K562 (cell line): ENCODE results near the gene MED17. TPM values are rescaled to one million over a fixed set of nuclear protein-coding genes. Genes with fewer than 3 reads are reported as not detected.

ENCODE experiments used
- ATAC-seq: fragments of 200-7000 bp; cut with Tn5 transposase; 3 replicates; pipeline ENCODE4 v1.9.1; 2020; ENCODE audit warnings: moderate library complexity
- BruUV-seq: library from RNA; stranded (reverse); fragments of 400-500 nt; replicated peaks from 2 replicates; lab custom pipeline; 2021; lab: Mats Ljungman, UMichigan
- CTCF ChIA-PET: fragments of 300-600 bp; formaldehyde crosslinking; extraction: SDS; loops from one replicate; lab custom pipeline; 2021; ENCODE audit warnings: low intra/inter-chr PET ratio; lab: Yijun Ruan, JAX
- POLR2A ChIA-PET: fragments of 300-600, 350-650 bp; sonication (Branson Sonifier 250); formaldehyde crosslinking; extraction: SDS; loops from one replicate; lab custom pipeline; 2021; ENCODE audit warnings: antibody characterized with exemption, inconsistent platforms; lab: Yijun Ruan, JAX
- DNase-seq, 4 experiments: peaks; one replicate each; pipeline versions ENCODE4 v3.0.0 to v3.0.0-alpha.2; 2011 to 2018; ENCODE audit warnings: low spot score in 3 of 4, mixed read lengths in 3 of 4; ENCODE audit errors: extremely low read depth in 1 of 4
- FAIRE-seq: peaks from 2 replicates; lab custom pipeline; 2011; peaks lifted over from hg19 to GRCh38; lab: Jason Lieb, UNC
- H2AFZ ChIP-seq: 2 replicates; pipeline ENCODE4 v1.6.0; 2011; ENCODE audit warnings: low read depth, low read length, control low read depth, inconsistent platforms
- H3K27ac ChIP-seq: fragments of 200-600 bp; 3 replicates; pipeline ENCODE4 v1.8.0; 2011; ENCODE audit warnings: low read depth, mild to moderate bottlenecking, control low read depth, inconsistent platforms, low read length, moderate library complexity, mixed read lengths; ENCODE audit errors: extremely low read depth
- H3K27me3 ChIP-seq, 2 experiments: fragments of 300-600 bp in 1 of 2; 2 replicates in 1 of 2; 3 replicates in 1 of 2; pipeline versions ENCODE4 v1.6.0 to v1.8.0; 2011; ENCODE audit warnings: inconsistent platforms in 2 of 2, low read length in 2 of 2, mild to moderate bottlenecking in 1 of 2, mixed read lengths in 1 of 2, moderate library complexity in 1 of 2; ENCODE audit not compliant: control insufficient read depth in 2 of 2, insufficient read depth in 2 of 2
- H3K36me3 ChIP-seq: fragments of 300-600 bp; 3 replicates; pipeline ENCODE4 v1.8.0; 2011; ENCODE audit warnings: mild to moderate bottlenecking, low read length, inconsistent platforms; ENCODE audit not compliant: control insufficient read depth, insufficient read depth
- H3K4me1 ChIP-seq, 2 experiments: fragments of 200-600 bp in 1 of 2; replicated peaks in 1 of 2; 2 replicates in 1 of 2; 3 replicates in 1 of 2; pipeline versions ENCODE4 v1.5.1 to v1.8.0; 2011; ENCODE audit warnings: inconsistent platforms in 2 of 2, low read length in 2 of 2, mild to moderate bottlenecking in 1 of 2, mixed read lengths in 1 of 2, moderate library complexity in 1 of 2; ENCODE audit not compliant: control insufficient read depth in 2 of 2, insufficient read depth in 2 of 2
- H3K4me2 ChIP-seq: 2 replicates; pipeline ENCODE4 v1.6.1; 2011; ENCODE audit warnings: low read length, control low read depth, inconsistent platforms, mixed read lengths; ENCODE audit not compliant: insufficient read depth
- H3K4me3 ChIP-seq: fragments of 200-600 bp; sonication (generic), shearing (Covaris generic); 2 replicates; pipeline ENCODE4 v1.5.1; 2016; ENCODE audit warnings: control low read depth, inconsistent platforms
- H3K79me2 ChIP-seq: fragments of 200-600 bp; 3 replicates; pipeline ENCODE4 v1.8.0; 2011; ENCODE audit warnings: low read length, inconsistent platforms; ENCODE audit not compliant: control insufficient read depth, insufficient read depth
- H3K9ac ChIP-seq, 2 experiments: 2 replicates each; pipeline versions ENCODE4 v1.6.0 to v1.6.1; 2011; ENCODE audit warnings: low read depth in 2 of 2, low read length in 2 of 2, control low read depth in 1 of 2, inconsistent platforms in 1 of 2, mild to moderate bottlenecking in 1 of 2, mixed read lengths in 1 of 2; ENCODE audit not compliant: insufficient read depth in 1 of 2
- H3K9me1 ChIP-seq: one replicate; pipeline ENCODE4 v1.6.0; 2011; ENCODE audit warnings: inconsistent platforms, mild to moderate bottlenecking, low read length, moderate library complexity; ENCODE audit not compliant: control insufficient read depth, insufficient read depth
- H3K9me3 ChIP-seq: replicated peaks from 2 replicates; pipeline ENCODE4 v1.5.1; 2011; ENCODE audit warnings: low read depth, low read length, inconsistent platforms; ENCODE audit not compliant: control insufficient read depth, insufficient read depth
- H4K20me1 ChIP-seq: replicated peaks from 2 replicates; pipeline ENCODE4 v1.6.1; 2011; ENCODE audit warnings: low read length, inconsistent platforms, mixed read lengths; ENCODE audit not compliant: control insufficient read depth, insufficient read depth
- ATF7 ChIP-seq: fragments of 450-650 bp; IDR thresholded peaks from 2 replicates; pipeline ENCODE4 v1.7.1; 2014; ENCODE audit warnings: mild to moderate bottlenecking, moderate library complexity
- CREM ChIP-seq: IDR thresholded peaks from 2 replicates; pipeline ENCODE4 v1.6.1; 2014; ENCODE audit warnings: antibody characterized with exemption, low read depth
- KAT8 ChIP-seq: fragments of 450-650 bp; IDR thresholded peaks from 2 replicates; pipeline ENCODE4 v1.6.1; 2016; ENCODE audit warnings: low read depth, mild to moderate bottlenecking
- PCBP1 ChIP-seq: fragments of 200-400 bp; formaldehyde crosslinking; IDR thresholded peaks from 2 replicates; pipeline ENCODE4 v1.6.1; 2018; ENCODE audit warnings: mild to moderate bottlenecking, low read depth, low read length; ENCODE audit not compliant: poor library complexity, severe bottlenecking
- PYGO2 ChIP-seq: fragments of 450-650 bp; IDR thresholded peaks from 2 replicates; pipeline ENCODE4 v1.6.1; 2016; ENCODE audit warnings: mild to moderate bottlenecking, missing genetic modification characterization, moderate library complexity, missing compliant biosample characterization
- RHOXF2B ChIP-seq: fragments of 250-450 bp; sonication (Bioruptor Pico); conservative IDR thresholded peaks from 2 replicates; pipeline ENCODE4 v1.5.1; 2021
- ZNF165 ChIP-seq: fragments of 250-450 bp; sonication (Bioruptor Pico); IDR thresholded peaks from 2 replicates; pipeline ENCODE4 v1.4.0; 2020; ENCODE audit warnings: borderline replicate concordance
- WGBS: fragments of 100-300 bp; shearing (Covaris generic); methylation state at CpG from one replicate; pipeline ENCODE4 v1.1.6; 2016; ENCODE audit warnings: low coverage, mixed read lengths; ENCODE audit not compliant: insufficient coverage; ENCODE audit errors: missing lambda C conversion rate; 5-methylcytosine and 5-hydroxymethylcytosine counted together
- in situ Hi-C: fragments of 300-500 bp; cut with MboI; formaldehyde crosslinking; loops from 4 replicates; pipeline ENCODE4 v1.15.0; 2018; ENCODE audit warnings: inconsistent platforms, mixed read lengths
- intact Hi-C: fragments of 100-400 bp; cut with micrococcal nuclease; formaldehyde crosslinking; loops from 2 replicates; pipeline ENCODE4 v1.14.2; 2022
- polyA plus RNA-seq, 8 experiments: library from polyadenylated mRNA; depleted of rRNA in 4 of 8; stranded (reverse) in 5 of 8; unstranded in 3 of 8; fragments of >200 nt; fragmentation: Nextera tagmentation in 2 of 8; fragmentation: Illumina TruSeq in 1 of 8; extraction: Ambion mirVana in 2 of 8; extraction: Trizol in 1 of 8; gene quantifications; 2 replicates each; pipeline versions ENCODE4 v1.2.1 to v1.2.3, GENCODE V29; 2011 to 2014; ENCODE audit warnings: inconsistent platforms in 1 of 8, missing spikeins in 1 of 8
- total RNA-seq, 7 experiments: library from RNA; depleted of rRNA in 6 of 7; stranded (reverse); fragments of >200 nt in 6 of 7; fragmentation: Illumina TruSeq in 2 of 7; extraction: Trizol in 2 of 7; gene quantifications; 2 replicates each; pipeline versions ENCODE4 v1.2.1 to v1.2.3, GENCODE V29; 2011 to 2021; ENCODE audit warnings: low replicate concordance in 1 of 7
- TF ChIP-seq, protein P1 (sequence below): IDR thresholded peaks from 2 replicates; pipeline ENCODE4 v1.6.1; 2011; ENCODE audit warnings: borderline replicate concordance, low read depth, mild to moderate bottlenecking, moderate library complexity, low read length; ENCODE audit not compliant: insufficient read depth, poor library complexity, severe bottlenecking
- TF ChIP-seq, protein P2 (sequence below): sonication (generic); formaldehyde crosslinking; IDR thresholded peaks from 2 replicates; pipeline ENCODE4 v1.9.0; 2022; ENCODE audit warnings: mild to moderate bottlenecking, missing genetic modification reagents
- TF ChIP-seq, protein P3 (sequence below): sonication (generic); formaldehyde crosslinking; IDR thresholded peaks from 2 replicates; pipeline ENCODE4 v1.5.0; 2020; ENCODE audit warnings: missing genetic modification reagents

The MED17 gene
- total and polyA plus RNA-seq, 9 of the 15 experiments (the other 6 are each of a cell fraction or from before 2014, with no cell fraction given), result 6.7 to 34.7 (median 26.8) TPM

- ATAC-seq (peak; percentile 32; the same call in 1 of the 3 replicates), DNase-seq (no peak)
- POLR2A ChIA-PET, result no interaction called here
- Histone ChIP-seq H3K4me3 (no peak overlapping the region), H3K9me1 (no peaks in the 10 kb centered on the region), H3K27ac (no peak overlapping the region), H3K4me1 (peaks cover 0 to 5% of the 10 kb centered on the region in 2 experiments; a peak in 2 of 5 replicates), H4K20me1 (no peaks in the 10 kb centered on the region)
- no TSS peak for BruUV-seq
- intact Hi-C loops, result no loop called here
- TF ChIP-seq PYGO2 (tag), result no peak
- TF ChIP-seq, protein P1, sequence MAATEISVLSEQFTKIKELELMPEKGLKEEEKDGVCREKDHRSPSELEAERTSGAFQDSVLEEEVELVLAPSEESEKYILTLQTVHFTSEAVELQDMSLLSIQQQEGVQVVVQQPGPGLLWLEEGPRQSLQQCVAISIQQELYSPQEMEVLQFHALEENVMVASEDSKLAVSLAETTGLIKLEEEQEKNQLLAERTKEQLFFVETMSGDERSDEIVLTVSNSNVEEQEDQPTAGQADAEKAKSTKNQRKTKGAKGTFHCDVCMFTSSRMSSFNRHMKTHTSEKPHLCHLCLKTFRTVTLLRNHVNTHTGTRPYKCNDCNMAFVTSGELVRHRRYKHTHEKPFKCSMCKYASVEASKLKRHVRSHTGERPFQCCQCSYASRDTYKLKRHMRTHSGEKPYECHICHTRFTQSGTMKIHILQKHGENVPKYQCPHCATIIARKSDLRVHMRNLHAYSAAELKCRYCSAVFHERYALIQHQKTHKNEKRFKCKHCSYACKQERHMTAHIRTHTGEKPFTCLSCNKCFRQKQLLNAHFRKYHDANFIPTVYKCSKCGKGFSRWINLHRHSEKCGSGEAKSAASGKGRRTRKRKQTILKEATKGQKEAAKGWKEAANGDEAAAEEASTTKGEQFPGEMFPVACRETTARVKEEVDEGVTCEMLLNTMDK, result no peak
- no peak for TF ChIP-seq RHOXF2B (CRISPR knock-in tag)
- TF ChIP-seq KAT8, result no peak
- no peak for TF ChIP-seq ZNF165 (CRISPR knock-in tag)
- TF ChIP-seq, protein P2, sequence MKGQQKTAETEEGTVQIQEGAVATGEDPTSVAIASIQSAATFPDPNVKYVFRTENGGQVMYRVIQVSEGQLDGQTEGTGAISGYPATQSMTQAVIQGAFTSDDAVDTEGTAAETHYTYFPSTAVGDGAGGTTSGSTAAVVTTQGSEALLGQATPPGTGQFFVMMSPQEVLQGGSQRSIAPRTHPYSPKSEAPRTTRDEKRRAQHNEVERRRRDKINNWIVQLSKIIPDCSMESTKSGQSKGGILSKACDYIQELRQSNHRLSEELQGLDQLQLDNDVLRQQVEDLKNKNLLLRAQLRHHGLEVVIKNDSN (CRISPR knock-in tag), result 0 out of 2 replicates have a peak, but pooled peaks have one; percentile 33
- TF ChIP-seq ATF7, result peak; percentile 14; the same call in 1 of the 2 replicates
- no peak for TF ChIP-seq CREM
- TF ChIP-seq, protein P3, sequence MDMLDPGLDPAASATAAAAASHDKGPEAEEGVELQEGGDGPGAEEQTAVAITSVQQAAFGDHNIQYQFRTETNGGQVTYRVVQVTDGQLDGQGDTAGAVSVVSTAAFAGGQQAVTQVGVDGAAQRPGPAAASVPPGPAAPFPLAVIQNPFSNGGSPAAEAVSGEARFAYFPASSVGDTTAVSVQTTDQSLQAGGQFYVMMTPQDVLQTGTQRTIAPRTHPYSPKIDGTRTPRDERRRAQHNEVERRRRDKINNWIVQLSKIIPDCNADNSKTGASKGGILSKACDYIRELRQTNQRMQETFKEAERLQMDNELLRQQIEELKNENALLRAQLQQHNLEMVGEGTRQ (CRISPR knock-in tag), result peak; percentile 48; the same call in 1 of the 2 replicates
- no peak for TF ChIP-seq PCBP1
- TF ChIP-seq, all 486 proteins: peak for 3
- WGBS, result 0% methylated on average over 3 of the region's 3 CpGs
- in situ Hi-C loops, result no loop called here
- H3K9me3 ChIP-seq, result no peaks in the 10 kb centered on the region
- H3K27me3 ChIP-seq, result peaks cover 0 to 2% of the 10 kb centered on the region in 2 experiments; a peak in 1 of 5 replicates
- no peak overlapping the region for H3K4me2 ChIP-seq
- H3K79me2 ChIP-seq, result no peaks in the 10 kb centered on the region
- no peak for FAIRE-seq
- H3K36me3 ChIP-seq, result no peaks in the 10 kb centered on the region
- no peak overlapping the region for H3K9ac ChIP-seq
- H2AFZ ChIP-seq, result no peak overlapping the region
- CTCF ChIA-PET, result interaction anchor here (0.6 kb wide), 1 partner anchor 440 kb away, joined by 4 read pairs; no protein-coding TSS in a partner anchor
Observed at GRCh38 chr11:93858121-93858775, 74.2 kb downstream of the MED17 start.
